GM12875 (cell line): ENCODE results near the gene MTCL1.

ENCODE experiments used
- H3K4me3 ChIP-seq: one replicate; pipeline ENCODE4 v1.5.1; 2011; ENCODE audit warnings: low read depth, low read length, control low read depth
- CTCF ChIP-seq: IDR thresholded peaks from 2 replicates; pipeline ENCODE4 v1.5.1; 2011; ENCODE audit warnings: low read depth, mild to moderate bottlenecking, control low read depth, inconsistent platforms, low read length, moderate library complexity, borderline replicate concordance; ENCODE audit not compliant: insufficient read depth

MTCL1 gene

GRCh38 chr18:8818982-8819381 lies 113.6 kb downstream of the MTCL1 start:
- TF ChIP-seq CTCF: no peak
- no peak overlapping the region for H3K4me3 ChIP-seq

DNA sequence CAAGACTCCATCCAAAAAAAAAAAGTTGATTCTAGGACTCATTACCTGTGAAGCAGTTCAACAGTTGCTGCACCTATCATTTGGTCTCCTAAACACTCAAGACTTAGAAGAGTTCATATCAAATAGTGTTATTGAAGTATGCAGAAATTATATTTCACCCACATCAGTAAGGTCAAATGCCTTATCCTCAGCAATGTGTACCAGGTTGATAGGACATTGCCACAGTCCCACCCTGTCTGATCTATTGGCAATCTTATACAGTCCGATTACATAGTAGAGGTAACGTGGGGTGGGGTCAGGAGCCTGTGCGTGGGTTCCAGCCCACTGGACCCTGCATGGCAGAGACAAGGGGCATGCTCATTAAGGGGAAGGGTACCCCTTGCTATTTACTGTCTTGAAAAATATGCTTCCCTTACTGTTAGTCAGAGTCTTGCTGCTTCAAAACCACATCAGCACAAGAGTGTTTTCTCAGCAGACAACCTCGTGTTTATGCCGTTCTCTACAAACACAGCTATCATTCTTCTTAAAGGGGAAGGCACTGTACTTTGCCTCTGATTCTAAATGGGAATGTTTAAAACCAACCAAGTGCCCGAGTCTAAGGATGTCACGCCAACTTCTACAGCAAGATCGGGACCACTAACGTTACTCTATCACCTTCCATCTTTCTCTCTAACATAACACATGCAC lies 115.2 kb downstream of the MTCL1 start:
- TF ChIP-seq CTCF: no peak
- H3K4me3 ChIP-seq: no peak overlapping the region

- no peak overlapping the region for H3K4me3 ChIP-seq
- no peak for TF ChIP-seq CTCF
Measured at GRCh38 chr18:8821083-8821465, 115.7 kb downstream of the MTCL1 start.

DNA sequence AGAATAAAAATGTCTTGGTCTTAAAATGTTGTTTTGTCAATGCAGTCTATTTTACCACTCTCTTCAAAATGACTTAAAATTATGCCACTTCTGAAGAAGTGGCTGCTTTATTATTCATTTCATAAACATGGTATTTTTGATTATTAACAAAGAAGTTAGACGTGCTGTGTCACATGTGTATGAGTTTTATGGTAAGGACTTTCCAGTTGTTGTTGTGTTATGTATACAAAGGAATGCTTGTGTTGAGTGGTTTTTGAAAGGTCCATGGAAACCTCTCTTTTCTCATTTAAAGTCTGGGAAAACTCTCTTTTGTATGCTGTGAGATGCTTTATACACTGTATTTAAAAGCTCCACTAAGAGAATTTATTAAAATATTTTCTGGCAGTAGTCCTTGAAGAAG lies 116.2 kb downstream of the MTCL1 start:
- no peak overlapping the region for H3K4me3 ChIP-seq
- no peak for TF ChIP-seq CTCF

- TF ChIP-seq CTCF: no peak
- no peak overlapping the region for H3K4me3 ChIP-seq
Measured at GRCh38 chr18:8822643-8823042, 117.3 kb downstream of the MTCL1 start.

DNA sequence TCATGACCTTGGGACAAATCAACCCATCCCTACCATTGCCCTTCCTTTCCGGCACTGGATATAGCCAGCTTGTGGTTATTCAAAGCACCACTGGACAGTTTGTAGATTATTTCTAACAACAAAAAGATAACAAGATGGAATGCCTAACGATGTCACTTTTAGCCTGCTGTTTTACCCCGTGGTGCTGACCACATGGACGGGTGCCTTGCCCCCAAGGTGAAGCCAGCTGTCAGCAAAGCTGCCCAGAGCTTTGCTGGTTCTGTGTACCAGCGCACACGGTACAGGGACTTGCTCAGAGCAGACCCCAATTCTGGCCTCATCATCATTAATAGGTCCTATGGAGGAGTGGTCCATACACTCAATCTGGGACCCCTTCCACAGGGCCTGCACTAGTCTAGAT lies 118.2 kb downstream of the MTCL1 start:
- no peak overlapping the region for H3K4me3 ChIP-seq
- no peak for TF ChIP-seq CTCF

GRCh38 chr18:8824846-8825245 lies 119.5 kb downstream of the MTCL1 start:
- no peak overlapping the region for H3K4me3 ChIP-seq
- no peak for TF ChIP-seq CTCF
